Stimulated activated CD4-positive, alpha-beta T cell treated with anti-CD3 and anti-CD28 coated beads, TNF-alpha, amount 100 ng/mL, for 48 hours (primary cell): ENCODE measurements around the gene HDAC4.
"Not testable (repeated sequence)": the region's sequence is repeated elsewhere in the genome, so short reads cannot be mapped to it uniquely, and the experiment has no call there.

Experiments
- DNase-seq, 3 donors: peaks; one replicate each; pipeline ENCODE4 v3.0.0-alpha.2; 2020; ENCODE audit warnings: low read depth in 3 of 3

Gene HDAC4

DNA sequence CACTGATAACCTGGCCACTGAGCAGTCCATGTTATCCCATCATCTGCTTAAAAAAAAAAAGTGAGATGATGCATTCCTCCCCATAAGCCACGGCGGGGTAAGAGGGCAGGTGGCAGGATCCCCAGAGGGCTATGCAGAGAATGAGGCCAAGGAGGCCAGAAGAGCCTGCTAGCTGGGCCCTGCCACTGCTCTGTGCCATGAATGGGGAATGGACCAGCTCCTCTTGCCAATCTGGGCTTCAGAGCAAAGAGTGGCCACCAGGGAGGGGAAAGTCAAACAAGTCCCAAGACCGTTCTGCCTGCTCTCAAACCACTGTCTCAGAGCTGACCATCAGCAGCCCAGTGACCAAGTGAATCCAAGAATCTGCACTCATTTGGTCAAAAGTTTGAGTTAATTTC, 350.6 kb downstream of the HDAC4 start:
- DNase-seq, result no peak

DNA sequence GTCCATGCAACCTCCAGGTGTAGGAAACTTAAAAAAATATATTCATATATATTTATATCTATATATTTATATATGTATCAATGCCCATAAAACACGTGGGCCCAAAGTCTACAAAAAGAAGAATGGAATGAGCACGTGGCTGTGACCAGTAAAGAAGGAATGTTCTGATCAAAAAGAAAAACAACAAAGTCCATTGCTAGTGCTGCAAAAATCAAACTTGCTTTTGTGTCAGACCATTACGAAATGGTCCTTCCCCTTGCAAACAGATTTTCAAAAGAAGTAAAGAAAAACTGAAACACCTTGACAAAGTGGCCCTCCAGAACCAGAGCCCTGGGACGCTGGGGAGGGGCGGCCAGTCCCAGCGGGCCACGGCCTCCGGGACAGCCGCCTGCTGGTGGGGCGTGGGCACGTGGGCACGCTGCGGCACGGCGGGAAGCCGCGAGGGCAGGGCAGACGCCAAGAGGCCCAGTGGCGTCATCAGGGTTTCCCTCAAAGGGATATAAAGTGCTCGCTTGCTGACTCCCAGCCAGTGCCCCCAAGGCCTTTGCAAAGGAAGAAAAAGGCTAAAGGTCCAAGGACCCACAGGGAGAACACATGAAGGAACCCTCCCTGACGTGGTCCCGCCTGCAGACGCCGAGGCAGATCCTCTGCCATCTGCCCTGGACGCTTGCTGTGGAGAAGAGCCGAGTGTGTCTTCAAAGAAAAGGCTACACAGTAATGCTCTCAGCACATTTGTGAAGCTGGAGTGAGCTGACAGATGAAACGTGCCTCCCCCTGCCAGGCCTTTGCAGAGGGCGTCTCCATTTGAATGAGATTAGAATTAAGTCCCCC, 351.2 kb downstream of the HDAC4 start:
- DNase-seq, result no peak

DNA sequence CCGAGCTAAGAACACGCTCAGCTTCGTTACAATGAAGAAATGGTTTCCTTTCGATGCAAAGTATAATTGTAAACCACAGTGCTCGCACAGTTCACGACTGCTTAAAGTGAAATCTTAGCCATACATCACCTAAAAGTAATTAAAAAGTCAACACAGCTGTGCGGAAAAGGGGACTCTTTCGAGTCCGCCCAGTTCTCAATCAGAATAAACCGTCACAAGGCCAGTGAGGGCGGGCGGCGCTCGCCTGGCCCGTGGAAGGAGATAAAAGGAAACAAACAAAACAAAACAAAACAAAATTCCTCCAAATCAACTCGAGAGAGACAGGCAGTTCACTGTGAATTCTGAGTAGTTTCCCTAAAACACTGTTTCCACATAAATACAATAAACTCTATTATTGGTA, 352.1 kb downstream of the HDAC4 start:
- DNase-seq, result no peak

DNA sequence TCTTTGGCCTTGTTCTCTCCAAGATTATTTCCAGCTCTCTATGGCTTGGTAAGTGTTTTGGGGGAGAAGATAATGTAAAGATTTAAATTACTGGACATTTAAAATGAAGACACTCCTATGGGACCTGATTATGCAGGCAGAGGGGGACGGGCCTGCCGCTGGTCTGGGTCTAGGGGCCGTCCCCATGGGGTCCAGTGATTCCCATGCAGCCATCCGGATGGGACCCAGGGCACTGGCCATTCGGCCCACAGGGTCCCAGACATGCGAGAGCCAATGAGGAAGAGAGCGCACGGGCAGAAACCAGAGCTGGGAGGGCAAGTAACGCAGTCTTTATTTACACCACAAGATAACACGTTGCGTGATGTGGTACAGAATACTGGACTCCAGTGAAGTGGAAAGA, 353.0 kb downstream of the HDAC4 start:
- no peak for DNase-seq

DNA sequence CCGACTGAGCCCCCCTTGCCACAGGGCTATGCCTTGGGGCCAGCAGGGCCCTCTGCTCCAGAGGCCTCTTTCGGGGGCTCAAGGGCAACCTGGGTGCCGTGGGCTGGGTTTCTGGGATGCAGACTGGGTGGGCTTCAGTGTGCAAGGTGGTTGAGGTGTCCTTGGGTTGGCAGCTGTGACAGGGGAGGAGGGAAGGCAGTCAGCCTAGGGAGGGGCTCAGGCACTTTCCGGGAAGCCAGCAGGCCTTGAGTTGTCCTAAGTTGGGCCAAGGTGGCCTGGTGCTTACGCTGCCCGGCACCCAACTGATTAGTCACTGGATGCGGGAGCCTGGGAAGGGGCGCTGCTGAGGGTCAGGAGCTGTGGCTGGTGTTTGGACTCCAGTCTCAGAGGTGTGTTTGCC, 353.4 kb downstream of the HDAC4 start:
- no peak for DNase-seq

DNA sequence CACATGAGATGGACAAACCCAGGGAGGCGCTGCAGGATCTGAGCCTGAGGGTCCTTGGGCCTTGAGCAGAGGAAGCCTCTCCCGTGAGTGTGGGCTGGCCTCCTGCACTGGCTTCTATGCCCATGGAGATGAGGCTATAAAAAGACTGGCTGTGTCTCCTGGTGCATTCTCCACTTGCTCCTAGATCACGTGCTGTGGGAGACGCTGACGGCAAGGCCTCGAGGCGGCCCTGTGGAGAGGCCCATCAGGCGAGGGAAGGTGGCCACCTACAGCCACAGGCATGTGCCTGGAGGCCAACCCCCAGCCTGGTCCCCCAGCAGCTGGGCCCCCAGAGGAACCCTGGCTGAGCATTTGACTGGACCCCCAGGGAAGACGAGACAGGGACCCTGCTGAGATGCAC, 354.0 kb downstream of the HDAC4 start:
- no peak for DNase-seq

DNA sequence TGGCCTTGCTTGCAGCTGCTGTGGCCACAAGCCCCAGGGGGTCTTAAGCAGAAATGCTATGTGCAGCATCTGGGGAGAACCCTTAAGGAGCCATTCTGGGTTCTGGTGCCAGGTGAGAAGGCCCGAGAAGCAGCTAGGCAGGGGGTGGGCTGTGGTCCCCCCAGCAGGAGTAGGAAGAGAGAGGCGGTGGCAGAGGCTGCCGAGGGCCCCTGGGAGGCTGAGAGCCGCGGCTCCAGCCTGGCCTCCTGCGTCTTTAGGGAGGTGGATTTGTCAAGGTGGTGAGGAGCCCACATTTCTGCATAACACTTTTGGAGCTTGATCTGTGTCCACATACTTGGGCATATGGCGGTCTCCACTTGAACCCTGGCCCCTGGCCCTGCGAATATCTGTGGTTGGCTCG, 356.5 kb downstream of the HDAC4 start:
- DNase-seq, result no peak

DNA sequence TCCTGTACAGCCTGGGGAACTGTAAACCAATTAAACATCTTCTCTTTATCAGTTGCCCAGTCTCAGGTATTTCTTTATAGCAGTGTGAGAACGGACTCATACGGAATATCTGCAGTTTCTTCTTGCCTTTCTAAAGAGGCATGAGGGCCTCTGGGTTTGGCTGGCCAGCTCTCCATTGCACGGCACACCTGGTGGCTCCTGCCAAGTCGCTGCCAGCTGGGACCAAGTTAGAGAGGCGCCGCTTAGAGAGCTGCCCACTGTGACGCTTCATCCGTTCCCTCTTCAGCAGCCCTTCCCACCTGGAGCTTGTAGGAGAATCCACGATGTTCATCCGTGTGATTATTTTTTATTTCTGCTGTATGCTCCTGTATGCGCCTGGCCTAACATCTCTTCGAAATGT, 357.5 kb downstream of the HDAC4 start:
- no peak for DNase-seq

DNA sequence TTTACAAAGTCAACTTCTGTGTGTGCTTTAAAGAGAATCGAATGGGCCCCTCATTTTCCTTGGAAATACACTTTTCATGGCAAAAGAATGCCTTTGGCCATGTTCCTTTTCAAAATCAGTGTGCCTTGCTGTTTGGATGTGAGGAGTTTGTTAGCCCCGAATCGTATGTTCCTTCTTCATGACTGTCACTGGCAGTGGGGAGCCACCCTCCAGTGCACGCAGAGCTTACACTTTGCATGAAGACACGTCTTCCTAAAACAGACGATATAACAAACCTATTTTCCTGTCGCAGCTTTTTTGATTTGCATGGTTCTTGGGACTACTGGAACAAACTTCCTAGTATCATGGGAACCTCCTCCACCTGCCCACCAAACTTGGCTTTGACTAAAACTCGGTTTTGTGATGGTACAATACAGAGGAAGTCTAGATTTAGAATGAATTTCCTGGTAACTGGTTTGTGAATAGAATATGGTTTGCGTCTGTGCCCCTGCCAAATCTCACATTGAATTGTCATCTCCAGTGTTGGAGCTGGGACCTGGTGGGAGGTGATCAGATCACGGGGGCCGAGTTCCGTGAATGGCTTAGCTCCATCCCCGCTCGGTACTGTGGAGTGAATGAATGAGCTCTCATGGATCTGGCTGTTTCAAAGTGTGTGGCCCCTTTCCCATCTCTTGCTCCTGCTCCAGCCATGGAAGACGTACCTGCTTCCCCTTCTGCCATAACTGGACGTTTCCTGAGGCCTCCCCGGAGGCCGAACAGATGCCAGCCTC, 358.1 kb downstream of the HDAC4 start:
- no peak for DNase-seq

DNA sequence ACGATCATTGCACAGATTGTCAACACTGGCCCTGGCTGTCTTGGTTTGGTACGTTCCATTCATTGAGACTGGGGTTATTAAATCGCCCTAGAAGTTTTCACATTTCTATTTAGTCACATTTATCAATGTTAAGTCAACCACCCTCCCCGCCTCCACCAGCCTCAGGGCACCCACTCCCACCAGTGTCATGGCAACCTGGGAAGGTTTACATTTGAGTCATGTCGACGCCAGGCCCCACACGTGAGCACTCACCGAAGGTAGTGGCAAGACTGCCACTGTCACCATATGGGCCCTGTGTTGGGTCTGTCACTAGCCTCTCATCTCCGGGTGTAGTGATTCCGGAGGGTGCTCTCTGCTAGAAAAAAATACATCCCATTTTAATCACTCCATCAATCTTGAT, 358.8 kb downstream of the HDAC4 start:
- no peak for DNase-seq

DNA sequence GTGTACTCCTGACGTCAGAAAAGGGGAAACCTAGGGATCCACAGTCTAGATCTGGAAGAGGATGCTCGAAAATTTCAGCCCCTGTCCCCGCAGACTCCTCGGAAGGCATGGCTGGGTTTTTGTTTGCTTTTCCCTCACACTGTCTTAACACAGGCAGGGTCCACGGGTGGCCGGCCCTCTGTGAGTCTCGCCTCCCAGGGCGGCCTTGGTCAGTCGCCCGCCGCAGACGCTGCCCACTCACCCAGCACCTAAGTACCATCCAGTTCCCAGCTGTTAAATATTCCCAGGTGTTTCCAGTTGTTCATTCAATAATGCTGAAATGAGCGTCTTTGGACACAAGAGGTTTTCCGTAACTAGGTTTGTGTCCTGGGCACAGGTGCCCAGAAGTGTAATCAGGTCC, 359.8 kb downstream of the HDAC4 start:
- DNase-seq, result no peak

DNA sequence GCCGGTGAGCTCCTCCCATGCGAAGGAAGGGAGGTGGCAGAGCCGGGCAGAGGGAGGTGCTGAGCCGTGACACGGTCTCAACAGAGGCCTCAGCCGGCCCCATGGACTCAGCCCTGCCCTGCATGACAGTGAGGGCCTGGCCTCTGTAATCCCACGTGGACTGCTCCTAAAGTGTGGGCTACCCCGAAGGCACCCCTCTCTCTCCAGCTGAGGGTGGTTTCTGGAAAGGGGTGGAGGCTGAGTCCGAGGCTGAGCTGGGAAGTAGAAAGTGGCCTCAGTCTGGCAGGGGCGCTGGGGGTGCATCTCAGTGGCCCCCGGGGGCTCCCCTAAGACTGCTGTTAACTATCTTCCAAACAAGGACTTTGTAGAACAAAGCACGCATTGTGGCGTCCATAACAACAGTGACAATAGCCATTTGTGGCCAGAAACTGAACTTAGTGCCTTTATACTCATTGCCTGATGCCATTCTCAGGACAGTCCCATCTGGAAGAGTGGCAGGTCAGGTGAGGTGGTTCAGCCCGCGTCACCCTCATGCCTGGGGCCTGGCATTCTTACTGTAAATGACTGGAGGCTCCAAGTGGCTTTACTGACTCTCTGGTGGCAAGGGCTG, 360.6 kb downstream of the HDAC4 start:
- DNase-seq, result no peak

DNA sequence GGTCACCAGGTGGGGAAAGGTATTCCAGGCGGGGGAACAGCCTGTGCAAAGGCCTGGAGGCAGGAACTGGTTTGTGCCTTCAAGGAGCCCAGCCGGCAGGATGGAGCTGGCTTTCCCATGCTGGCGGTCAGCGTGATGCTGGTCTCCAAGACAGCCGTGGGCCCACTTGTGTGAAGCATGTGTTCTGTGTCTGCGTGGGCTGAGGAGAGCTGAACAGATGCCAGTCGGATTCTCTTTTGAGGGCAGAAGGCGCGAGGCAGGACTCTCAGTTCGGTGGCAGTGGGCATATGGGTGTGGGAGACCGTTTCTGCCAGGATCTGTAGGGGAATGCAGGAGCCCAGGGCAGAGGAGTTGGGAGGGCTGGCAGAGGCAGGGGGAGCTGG, 361.4 kb downstream of the HDAC4 start:
- no peak for DNase-seq

DNA sequence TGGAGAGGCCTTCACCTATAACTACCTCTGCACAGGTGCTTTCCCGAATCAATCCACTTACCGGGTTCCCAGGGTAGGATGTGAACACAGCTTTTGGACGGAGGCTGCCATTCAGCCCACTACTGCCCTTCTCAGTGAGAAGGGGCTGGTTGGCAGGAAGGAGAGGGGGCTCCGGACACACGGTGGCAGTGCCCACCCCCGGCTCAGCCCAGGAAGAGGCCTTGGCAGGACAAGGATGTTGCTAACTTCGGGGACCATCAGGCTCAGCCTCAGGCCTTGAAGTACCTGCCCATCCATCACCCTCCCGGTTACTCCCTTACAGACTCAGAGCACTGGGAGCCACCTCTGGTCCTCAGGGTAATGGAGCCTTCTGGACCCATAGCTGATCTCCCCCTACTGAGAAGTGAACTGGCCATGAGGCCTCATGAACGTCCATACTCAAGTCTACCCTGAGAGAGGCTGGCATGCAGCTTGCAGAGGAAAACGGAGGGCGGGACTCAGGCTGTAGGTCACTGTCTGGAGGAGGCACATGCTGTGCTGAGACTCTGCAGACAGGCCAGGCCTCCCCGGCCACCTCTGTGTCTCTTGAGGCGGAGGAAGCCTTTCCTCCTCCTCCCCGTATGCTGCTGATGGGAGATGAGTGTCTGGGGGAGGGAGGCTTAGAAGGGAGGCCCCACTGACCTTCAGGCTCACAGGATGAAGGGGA, 361.9 kb downstream of the HDAC4 start:
- DNase-seq, result no peak

DNA sequence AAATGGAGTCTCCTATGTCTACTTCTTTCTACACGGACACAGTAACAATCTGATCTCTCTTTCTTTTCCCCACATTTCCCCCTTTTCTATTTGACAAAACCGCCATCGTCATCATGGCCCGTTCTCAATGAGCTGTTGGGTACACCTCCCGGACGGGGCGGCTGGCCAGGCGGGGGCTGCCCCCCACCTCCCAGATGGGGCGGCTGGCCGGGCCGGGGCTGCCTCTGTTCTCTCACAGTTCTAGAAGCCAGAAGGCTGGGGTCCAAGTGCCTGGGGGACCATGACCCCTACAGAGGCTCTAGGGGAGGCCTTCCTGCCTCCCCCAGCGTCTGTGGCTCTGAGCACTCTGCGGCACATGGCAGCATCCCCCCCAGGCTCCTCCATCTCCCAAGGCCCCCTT, 362.5 kb downstream of the HDAC4 start:
- DNase-seq, result not testable (repeated sequence)

DNA sequence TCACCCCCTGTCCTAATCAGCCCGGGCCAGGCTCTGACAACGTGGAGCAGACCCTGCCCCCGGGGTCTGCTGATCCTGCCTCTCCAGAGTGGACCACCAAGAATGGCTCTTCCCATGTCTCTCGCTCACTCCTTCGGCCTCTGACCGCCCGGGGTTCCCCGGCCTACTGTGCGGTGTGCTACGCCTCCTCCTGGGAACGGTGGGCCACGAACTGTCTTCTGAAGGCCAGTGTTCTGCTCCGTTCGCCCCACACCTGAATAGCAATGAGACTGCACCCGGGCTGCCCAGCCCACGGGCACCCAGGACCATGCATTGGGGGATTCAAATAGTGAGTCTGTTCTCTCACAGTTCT, 363.3 kb downstream of the HDAC4 start:
- DNase-seq, result no peak

DNA sequence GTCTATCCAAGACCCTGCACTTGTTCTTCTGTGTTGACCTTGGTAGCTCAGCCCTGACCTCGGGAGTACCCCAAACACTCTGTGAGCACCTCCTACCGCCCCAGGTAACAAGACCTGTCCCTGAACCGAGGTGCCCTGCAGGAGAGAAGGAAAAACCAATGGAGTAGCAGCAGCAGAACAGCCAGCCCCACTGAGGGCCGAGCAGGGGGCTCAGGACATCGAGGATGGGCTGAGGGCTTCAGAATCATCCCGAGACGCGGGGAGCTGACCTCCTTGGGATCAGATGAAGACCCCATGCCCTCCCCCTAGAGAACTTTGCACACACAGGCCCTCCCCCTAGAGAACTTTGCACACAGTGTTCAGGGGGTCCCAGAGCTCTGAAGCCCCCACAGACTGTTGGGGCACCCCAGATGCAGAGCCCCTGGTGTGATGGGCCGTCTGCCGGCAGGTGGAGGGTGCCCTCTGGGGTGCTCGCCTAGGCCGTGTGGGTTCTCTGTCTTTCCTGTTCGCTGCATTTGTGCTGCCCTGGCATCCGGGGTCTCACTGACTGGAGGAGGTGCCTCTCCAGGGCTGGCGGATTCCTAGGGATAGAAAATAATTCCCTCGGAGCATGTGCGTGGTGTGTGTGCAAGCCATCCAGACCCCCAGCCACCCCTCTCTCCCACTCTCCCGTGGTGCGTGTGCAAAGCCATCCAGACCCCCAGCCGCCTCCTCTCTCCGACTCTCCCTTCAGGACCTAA, 363.8 kb downstream of the HDAC4 start:
- DNase-seq, result no peak

DNA sequence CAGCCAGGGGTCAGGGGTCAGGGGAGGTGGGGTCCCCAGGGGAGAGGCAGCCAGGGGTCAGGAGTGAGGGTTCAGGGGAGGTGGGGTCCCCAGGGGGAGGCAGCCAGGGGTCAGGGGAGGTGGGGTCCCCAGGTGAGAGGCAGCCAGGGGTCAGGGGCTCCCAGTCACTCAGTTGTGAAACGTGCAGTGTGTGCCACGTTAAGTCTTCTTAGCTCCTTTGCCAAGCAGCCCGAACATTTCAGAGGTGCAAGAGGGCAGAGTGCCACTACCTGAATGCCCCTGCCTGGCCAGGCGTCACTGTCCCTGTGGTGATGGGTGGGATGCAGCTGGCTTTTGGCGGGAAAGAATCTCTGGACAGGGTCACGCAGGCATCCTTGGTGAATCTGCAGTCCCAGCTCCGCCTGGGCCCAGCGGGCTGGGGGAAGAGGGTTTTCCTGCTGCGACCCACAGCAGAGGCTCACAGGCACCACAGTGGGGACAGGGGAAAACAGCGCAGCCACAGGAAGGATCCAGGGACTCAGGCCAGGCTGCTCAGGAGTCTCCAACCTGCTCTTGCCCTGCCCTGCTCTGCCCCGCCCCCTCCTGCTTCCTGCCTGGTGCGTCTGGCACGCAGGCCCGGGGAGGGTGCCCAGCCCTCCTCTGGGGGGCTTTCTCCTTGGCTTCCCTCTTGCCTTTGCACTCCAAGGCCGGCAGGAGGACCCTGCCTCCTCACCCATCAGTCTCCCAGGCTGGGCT, 364.7 kb downstream of the HDAC4 start:
- no peak for DNase-seq

DNA sequence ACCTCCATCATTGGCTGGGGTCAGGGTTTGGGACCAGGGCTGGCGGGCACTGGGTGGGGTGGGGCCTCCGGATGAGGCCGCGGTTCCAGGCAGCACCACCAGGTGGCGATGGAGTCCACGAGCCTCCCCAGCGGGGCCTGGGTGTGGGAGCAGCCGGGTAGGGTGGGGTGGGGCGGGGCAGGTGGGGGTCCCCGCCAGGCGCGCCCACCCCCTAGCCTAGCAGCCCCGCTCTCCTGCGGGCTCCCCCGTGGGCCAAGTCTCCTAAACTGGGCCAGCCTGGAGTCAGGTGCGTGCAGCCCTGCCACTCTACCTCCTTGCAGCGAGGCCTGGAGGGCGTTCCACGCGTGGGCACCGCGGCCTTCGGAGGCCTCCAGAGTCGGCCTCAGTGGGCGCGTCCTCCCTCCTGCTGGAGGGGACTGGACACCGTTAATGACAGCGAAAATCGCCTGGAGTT, 365.4 kb downstream of the HDAC4 start:
- DNase-seq, result peak; percentile 20 to 55 (median 38)

DNA sequence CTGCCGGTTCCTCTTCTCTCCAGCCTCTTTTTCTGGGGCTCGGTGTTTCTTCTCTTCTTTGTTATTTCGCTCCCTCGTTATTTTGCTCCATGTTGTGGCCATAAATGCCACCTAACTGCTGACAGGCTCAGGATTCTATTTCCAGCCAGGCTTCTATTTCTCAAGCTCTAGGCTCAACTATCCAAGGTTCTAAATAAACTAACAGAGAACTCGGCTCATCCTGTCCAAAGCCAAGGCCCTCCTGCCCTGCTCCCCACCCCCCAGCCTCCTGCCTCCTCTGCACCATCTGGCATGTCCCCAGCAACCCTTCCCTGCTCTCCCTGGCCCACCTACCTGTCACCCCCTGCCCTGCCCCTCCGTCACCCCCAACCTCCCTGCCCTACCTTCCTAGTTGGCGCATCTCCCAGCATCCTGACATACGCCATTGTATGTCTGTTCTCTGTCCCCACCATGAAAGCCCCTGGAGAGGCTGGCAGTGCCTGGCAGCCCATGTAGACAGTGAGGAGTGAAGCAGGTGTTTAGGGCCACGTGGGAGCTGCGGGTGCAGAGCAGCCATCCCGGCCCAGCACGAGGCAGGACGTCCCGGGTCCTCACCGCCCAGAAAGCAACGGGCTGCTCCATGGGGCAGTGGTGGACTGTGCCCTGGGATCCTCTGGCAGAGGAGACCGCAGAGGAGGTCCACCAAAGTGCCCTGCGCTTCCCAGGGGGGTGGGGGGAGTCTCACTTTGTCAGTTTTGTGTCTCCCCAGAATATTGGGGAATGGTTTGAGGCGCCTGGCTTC, 366.1 kb downstream of the HDAC4 start:
- DNase-seq, result no peak
